Ramos (cell line): ENCODE measurements around the gene RABGGTA.

ENCODE experiments used
- in situ Hi-C: fragments of 300-500 bp; cut with MboI; formaldehyde crosslinking; loops from one replicate; pipeline ENCODE4 v1.14.3; 2022; ENCODE audit warnings: low sequenced_read_pairs; ENCODE audit not compliant: unreplicated experiment

Gene RABGGTA

DNA sequence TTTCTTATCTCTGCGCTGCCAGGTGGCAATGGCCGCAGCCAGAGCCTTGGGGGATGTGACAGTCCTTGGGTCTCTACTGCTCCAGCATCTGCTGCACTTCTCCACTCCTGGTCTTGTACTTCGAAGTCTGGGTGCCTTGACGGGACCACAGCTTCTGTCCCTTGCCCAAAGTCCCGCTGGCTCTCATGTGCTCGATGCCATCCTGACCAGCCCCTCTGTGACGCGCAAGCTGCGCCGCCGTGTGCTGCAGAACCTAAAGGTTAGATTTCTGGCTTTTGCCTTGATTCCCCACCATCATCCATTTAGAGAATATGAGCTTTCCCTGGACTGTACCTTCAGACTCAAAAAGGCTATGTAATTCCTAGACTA, 32.6 kb upstream of the RABGGTA start:
- in situ Hi-C loops, result no loop called here

GRCh38 chr14:24300326-24300980, 29.1 kb upstream of the RABGGTA start:
- in situ Hi-C loops, result no loop called here

GRCh38 chr14:24299255-24300191, 28.1 kb upstream of the RABGGTA start, which contains the start of the genes DHRS1 and NOP9:
TSS of gene DHRS1 (minus strand) at chr14:24299780. CDS start at chr14:24299106, 674 bp downstream.
TSS of gene NOP9 (plus strand) at chr14:24299850. CDS start at chr14:24299955, 105 bp downstream.
- in situ Hi-C loops, result loop anchor here (5.0 kb wide), 1 partner anchor 57 kb away; the partner anchor contains the start of gene TINF2

DNA sequence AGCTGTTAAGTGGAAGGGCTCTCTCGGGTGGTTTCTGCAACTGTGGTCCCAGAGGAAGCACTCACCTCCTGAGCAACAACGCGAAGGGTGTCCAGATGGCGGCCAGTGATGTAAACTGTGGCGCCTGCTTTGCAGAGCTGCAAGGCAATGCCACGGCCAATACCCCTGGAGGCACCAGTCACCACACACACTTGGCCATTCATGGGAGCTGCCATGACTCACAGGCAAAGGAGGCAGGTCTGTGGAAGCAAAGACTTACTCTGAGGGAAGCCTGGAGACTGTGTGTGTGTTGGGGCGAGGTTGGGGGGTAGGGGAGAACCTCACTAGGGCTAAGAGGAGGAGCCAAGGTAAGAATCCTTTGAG, 27.5 kb upstream of the RABGGTA start:
- in situ Hi-C loops, result loop anchor here (5.0 kb wide), 1 partner anchor 57 kb away; the partner anchor contains the start of gene TINF2

DNA sequence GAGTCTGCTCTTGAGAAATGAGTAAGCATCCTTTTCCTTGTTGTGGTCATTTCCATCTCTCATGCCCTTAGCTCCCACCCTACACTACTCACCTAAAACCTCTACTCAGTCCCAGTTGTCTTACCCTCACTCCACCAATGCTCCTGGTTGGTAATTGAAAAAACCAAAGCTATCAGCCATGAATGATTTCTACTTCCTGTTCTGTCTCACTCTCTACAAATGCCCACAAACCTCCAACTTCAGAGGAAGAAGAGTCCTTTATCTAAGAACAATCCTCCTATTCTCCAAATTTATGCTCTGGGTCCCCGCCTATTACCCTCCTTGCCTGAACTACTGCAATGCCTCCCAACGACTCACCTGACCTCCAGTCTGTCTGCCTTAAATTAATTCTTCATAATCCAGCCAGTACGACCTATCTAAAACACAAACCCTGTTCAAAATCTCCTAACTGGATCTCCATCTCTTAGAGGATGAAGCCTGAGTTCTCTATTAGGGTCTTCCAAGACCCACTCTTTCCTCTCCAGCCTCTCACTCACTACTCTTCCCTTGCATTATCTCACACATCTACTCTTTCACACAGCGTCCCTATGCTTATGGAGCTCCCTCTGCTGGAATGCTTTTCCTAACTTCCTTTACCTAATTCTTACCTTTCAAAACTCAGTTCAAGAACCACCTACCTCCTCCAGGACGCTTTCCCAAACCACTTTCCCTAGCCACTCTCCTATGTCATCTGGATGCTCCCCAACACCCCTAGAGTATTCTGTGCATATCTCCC, 26.0 kb upstream of the RABGGTA start:
- in situ Hi-C loops, result loop anchor here (5.0 kb wide), 1 partner anchor 55 kb away; the partner anchor contains the start of gene TINF2

GRCh38 chr14:24296341-24297157, 25.2 kb upstream of the RABGGTA start:
- in situ Hi-C loops, result loop anchor here (5.0 kb wide), 1 partner anchor 54 kb away; the partner anchor contains the start of gene TINF2

DNA sequence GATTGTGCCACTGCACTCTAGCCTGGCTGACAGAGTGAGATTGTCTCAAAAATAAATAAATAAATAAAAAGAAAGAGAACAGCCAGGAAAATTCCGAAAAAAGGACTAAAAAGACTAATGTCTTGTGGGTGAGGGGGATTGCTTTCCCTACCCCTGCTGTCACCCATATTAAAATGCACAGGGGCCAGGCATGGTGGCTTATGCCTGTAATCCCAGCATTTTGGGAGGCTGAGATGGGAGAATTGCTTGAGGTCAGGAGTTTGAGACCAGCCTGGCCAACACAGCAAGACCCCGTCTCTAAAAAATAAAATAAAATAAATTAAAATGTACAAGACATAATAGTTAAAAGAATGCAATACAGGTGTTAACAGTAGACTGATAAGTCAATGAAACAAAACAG, 22.1 kb upstream of the RABGGTA start:
- in situ Hi-C loops, result no loop called here

- in situ Hi-C loops, result no loop called here
Observed at GRCh38 chr14:24292118-24292807, 20.9 kb upstream of the RABGGTA start.

GRCh38 chr14:24291446-24292117, 20.2 kb upstream of the RABGGTA start:
- in situ Hi-C loops, result no loop called here

- in situ Hi-C loops, result no loop called here
Observed at GRCh38 chr14:24290746-24291145, 19.3 kb upstream of the RABGGTA start.

GRCh38 chr14:24289649-24290280, 18.4 kb upstream of the RABGGTA start:
- in situ Hi-C loops, result no loop called here

GRCh38 chr14:24286996-24287395, 15.6 kb upstream of the RABGGTA start:
- in situ Hi-C loops, result no loop called here

DNA sequence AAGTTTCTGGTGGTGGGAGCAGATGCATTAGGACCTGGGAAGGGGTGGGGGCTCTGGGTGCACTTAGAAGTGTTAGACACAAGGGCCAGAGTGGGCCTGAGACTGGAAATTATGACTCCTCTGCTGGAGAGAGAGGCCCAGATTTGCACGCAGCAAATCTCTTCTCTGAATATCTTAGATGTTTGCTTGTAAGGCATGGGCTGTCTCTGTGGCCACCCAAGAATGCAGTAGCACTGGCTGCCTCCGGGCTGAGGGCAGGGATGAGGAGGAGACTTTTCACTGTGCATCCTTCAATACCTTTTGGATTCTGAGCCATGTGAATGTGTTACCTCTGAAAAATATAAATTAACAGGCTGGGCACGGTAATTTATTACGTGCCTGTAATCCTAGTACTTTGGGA, 14.0 kb upstream of the RABGGTA start:
- in situ Hi-C loops, result no loop called here

GRCh38 chr14:24284501-24285035, 13.2 kb upstream of the RABGGTA start:
- in situ Hi-C loops, result no loop called here

DNA sequence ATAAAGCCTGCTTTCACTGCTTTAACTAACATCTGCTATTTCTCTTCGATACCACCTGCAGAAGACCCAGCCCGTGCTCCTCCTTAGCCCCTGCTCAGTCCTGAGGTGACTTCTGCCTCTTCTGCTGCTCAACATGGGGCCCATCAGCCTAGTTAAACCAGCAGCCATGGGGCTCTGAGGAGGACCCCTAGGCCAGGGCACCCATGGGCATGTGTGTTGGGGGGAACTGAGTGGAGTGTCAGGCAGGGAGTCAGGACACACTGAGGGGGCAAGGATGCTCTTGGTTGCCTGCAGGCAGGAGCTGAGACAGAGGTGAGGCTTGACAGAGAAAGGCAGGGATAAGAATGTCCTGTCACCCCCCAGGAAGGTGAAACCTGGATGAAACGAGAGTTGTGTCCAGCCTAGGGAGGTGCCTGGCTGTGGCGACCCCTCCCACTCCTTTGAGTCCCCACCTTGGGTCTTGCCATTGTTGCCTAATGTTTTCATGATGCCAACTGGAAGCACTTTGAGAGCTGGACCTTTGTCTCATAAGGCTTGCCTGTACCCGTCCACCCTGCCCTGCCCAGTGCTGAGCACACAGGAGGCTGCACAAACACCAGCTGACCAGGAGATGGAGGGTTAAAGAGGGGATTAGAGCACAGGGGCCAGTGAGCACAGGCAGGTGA, 12.5 kb upstream of the RABGGTA start:
- in situ Hi-C loops, result no loop called here

DNA sequence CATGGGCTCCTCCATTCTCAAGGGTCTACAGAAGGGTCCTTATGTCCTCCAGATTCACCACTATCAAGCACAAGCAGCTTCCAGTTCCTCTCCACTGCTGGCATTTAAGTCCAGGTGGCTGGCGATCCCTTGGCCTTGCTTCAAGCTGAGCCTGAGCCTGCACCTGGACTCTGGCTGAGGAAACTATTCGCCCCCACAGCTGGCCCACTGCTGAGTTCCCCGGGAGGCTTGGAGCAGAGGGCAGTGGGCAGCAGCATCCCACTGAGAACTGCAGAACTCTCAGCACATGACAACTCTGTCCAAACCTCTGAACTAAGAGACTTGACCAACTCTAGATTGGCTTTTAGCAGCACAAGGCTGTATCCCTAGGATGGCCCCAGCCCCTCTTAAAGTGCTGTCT, 11.3 kb upstream of the RABGGTA start:
- in situ Hi-C loops, result no loop called here

GRCh38 chr14:24281636-24282035, 10.2 kb upstream of the RABGGTA start:
- in situ Hi-C loops, result no loop called here
